ENCODE measurements around the gene GPBAR1. TPM values are rescaled to one million over a fixed set of nuclear protein-coding genes. Genes with fewer than 3 reads are reported as not detected.
A peak's percentile ranks its signal among the peaks of the same experiment; 100 is the strongest.

GPBAR1 gene
- polyA plus RNA-seq, 3 donors: 26.0 to 181 (median 143) TPM

DNA sequence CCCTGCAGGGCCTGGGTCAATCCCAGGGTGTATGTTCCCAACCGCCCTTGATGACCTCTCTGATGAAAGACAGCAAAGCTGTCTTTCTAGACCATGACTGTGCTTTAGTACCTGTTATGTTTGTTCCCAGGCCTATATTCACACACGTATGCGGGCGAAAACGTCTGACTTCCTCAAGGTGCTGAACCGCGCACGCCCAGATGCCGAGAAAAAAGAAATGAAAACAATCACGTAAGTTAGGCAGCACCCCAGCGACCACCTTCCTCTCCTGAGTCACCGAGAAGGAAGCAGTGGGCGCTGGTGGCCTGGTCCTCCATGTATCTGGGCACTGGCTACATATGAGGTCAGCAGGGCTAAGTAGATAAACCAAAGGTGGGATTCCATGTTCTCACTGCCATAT, 11.1 kb upstream of the GPBAR1 start:
- Mint-ChIP-seq H3K27me3 (ENCODE audit: low read depth in 3 of 3) (peaks cover 0 to 1% (median 0%) of the 10 kb centered on the region in 3 donors), H3K4me3 (no peak overlapping the region), H3K4me1 (peaks cover 21% of the 10 kb centered on the region), H3K27ac (peak overlapping the region in 5 of 7 donors; percentile 16 to 77 (median 46)), H3K9me3 (no peaks in the 10 kb centered on the region), H3K36me3 (peaks cover 93 to 100% of the 10 kb centered on the region in 2 donors)
- Histone ChIP-seq H3K27ac (ENCODE audit: low read depth in 1 of 2, low read length in 2 of 2) (peak overlapping the region; percentile 14 to 27), H3K27me3 (ENCODE audit: control insufficient read depth in 2 of 2, insufficient read depth in 2 of 2, low read length in 2 of 2) (no peaks in the 10 kb centered on the region), H3K4me3 (replicated peaks in 1 of 3; ENCODE audit: low read depth in 2 of 3, low read length in 3 of 3) (no peak overlapping the region), H3K36me3 (replicated peaks in 1 of 2; ENCODE audit: control insufficient read depth in 1 of 2, insufficient read depth in 2 of 2, low read length in 2 of 2) (peaks cover 99 to 100% of the 10 kb centered on the region in 2 donors), H2AFZ (ENCODE audit: insufficient read depth, low read depth, low read length, poor library complexity, severe bottlenecking) (no peak overlapping the region), H3K4me2 (replicated peaks; ENCODE audit: extremely low read depth, low read length, poor library complexity, severe bottlenecking) (no peak overlapping the region), H3K4me1 (ENCODE audit: control insufficient read depth in 1 of 2, insufficient read depth in 2 of 2, low read length in 2 of 2) (peaks cover 5 to 13% of the 10 kb centered on the region in 2 donors), H3K79me2 (ENCODE audit: insufficient read depth, low read length) (peaks cover 86% of the 10 kb centered on the region), H3K9me3 (replicated peaks in 1 of 2; ENCODE audit: control insufficient read depth in 1 of 2, insufficient read depth in 1 of 2, low read length in 2 of 2) (no peaks in the 10 kb centered on the region), H4K20me1 (ENCODE audit: insufficient read depth, low read length) (peaks cover 98% of the 10 kb centered on the region), H3K9ac (ENCODE audit: insufficient read depth, low read length, poor library complexity, severe bottlenecking) (no peak overlapping the region)
- WGBS (ENCODE audit: insufficient coverage): 63% methylated on average over 10 of the region's 13 CpGs
- DNase-seq: no peak
- TF ChIP-seq, protein P1, sequence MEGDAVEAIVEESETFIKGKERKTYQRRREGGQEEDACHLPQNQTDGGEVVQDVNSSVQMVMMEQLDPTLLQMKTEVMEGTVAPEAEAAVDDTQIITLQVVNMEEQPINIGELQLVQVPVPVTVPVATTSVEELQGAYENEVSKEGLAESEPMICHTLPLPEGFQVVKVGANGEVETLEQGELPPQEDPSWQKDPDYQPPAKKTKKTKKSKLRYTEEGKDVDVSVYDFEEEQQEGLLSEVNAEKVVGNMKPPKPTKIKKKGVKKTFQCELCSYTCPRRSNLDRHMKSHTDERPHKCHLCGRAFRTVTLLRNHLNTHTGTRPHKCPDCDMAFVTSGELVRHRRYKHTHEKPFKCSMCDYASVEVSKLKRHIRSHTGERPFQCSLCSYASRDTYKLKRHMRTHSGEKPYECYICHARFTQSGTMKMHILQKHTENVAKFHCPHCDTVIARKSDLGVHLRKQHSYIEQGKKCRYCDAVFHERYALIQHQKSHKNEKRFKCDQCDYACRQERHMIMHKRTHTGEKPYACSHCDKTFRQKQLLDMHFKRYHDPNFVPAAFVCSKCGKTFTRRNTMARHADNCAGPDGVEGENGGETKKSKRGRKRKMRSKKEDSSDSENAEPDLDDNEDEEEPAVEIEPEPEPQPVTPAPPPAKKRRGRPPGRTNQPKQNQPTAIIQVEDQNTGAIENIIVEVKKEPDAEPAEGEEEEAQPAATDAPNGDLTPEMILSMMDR (IDR thresholded peaks at IDR 0.05): no peak
- intact Hi-C loops (cut with micrococcal nuclease): no loop called here

DNA sequence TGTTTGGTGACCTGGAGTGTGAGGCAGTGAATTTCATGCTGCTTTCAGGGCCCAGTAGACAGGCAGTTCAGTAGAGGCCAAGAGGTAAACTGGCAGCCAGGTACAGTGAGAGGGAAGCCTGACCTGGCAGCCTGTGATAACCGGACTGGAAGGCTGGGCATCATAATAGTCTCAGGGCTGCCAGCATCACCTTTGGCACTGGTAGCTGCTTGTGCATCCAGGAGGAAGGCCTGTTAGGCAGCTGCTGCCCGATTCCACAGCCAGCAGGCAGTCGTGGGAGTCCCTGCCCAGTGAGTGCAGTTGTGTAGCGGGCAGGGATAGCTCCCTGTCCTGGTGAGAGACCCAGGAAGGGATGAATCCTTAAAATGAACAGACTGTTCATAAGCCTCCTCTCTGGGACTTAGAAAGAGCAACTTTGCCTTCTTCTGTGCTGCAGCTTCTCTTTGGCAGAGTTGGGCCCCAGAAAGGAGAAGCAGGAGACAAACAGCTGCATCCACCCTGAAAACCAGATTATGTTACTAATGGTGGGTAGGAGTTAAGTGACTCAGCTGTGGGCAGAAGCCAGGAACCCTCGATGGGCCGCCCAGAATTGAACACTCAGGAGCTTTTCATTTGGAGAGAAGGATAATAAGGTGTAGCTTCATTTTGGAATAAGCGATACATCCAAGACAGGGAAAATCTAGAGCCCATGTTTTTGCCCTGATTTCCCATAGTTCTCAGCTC, 8.1 kb upstream of the GPBAR1 start:
- intact Hi-C loops (cut with micrococcal nuclease): no loop called here

More for the DNA sequence above, 8.1 kb upstream of the GPBAR1 start:
- DNase-seq: no peak
- peaks cover 49% of the 10 kb centered on the region for H3K4me1 Mint-ChIP-seq
- H3K4me3 Mint-ChIP-seq: no peak overlapping the region
- Histone ChIP-seq H3K4me1 (ENCODE audit: control insufficient read depth in 1 of 2, insufficient read depth in 2 of 2, low read length in 2 of 2) (peaks cover 26 to 40% of the 10 kb centered on the region in 2 donors), H3K36me3 (replicated peaks in 1 of 2; ENCODE audit: control insufficient read depth in 1 of 2, insufficient read depth in 2 of 2, low read length in 2 of 2) (peaks cover 84 to 87% of the 10 kb centered on the region in 2 donors), H3K27me3 (ENCODE audit: control insufficient read depth in 2 of 2, insufficient read depth in 2 of 2, low read length in 2 of 2) (no peaks in the 10 kb centered on the region), H2AFZ (ENCODE audit: insufficient read depth, low read depth, low read length, poor library complexity, severe bottlenecking) (no peak overlapping the region), H3K4me2 (replicated peaks; ENCODE audit: extremely low read depth, low read length, poor library complexity, severe bottlenecking) (no peak overlapping the region), H3K9ac (ENCODE audit: insufficient read depth, low read length, poor library complexity, severe bottlenecking) (peak overlapping the region; percentile 2), H3K27ac (ENCODE audit: low read depth in 1 of 2, low read length in 2 of 2) (peak overlapping the region in 1 of 2 donors; percentile 68), H3K9me3 (replicated peaks in 1 of 2; ENCODE audit: control insufficient read depth in 1 of 2, insufficient read depth in 1 of 2, low read length in 2 of 2) (no peaks in the 10 kb centered on the region), H3K79me2 (ENCODE audit: insufficient read depth, low read length) (peaks cover 69% of the 10 kb centered on the region), H3K4me3 (replicated peaks in 1 of 3; ENCODE audit: low read depth in 2 of 3, low read length in 3 of 3) (no peak overlapping the region), H4K20me1 (ENCODE audit: insufficient read depth, low read length) (peaks cover 95% of the 10 kb centered on the region)
- peak overlapping the region; percentile 48 to 85 (median 61) for H3K27ac Mint-ChIP-seq
- H3K9me3 Mint-ChIP-seq: no peaks in the 10 kb centered on the region
- WGBS (ENCODE audit: insufficient coverage): 50% methylated on average over 6 of the region's 7 CpGs
- TF ChIP-seq, protein P1 (IDR thresholded peaks at IDR 0.05): no peak
- no peaks in the 10 kb centered on the region for H3K27me3 Mint-ChIP-seq (ENCODE audit: low read depth in 3 of 3)
- H3K36me3 Mint-ChIP-seq: peaks cover 78 to 88% of the 10 kb centered on the region in 2 donors
